Measurements from ENCODE around the gene HAGH.
"Not testable (repeated sequence)": the region's sequence is repeated elsewhere in the genome, so short reads cannot be mapped to it uniquely, and the experiment has no call there.

Gene HAGH

GRCh38 chr16:1810106-1810505 lies 16.5 kb downstream of the HAGH start:
- no peak for DNase-seq (ENCODE audit: low spot score)

- DNase-seq (ENCODE audit: low spot score): no peak
These were observed 17.3 kb downstream of the HAGH start for GRCh38 chr16:1809281-1809801.

- no peak for DNase-seq (ENCODE audit: low spot score)
These were observed 17.9 kb downstream of the HAGH start for GRCh38 chr16:1808691-1809090.

GRCh38 chr16:1807626-1808025 lies 19.0 kb downstream of the HAGH start:
- no peak for DNase-seq (ENCODE audit: low spot score)

GRCh38 chr16:1800701-1801100 lies 25.9 kb downstream of the HAGH start:
- DNase-seq (ENCODE audit: low spot score): no peak

- not testable (repeated sequence) for DNase-seq (ENCODE audit: low spot score)
These were observed 27.4 kb downstream of the HAGH start for GRCh38 chr16:1799263-1799662.

GRCh38 chr16:1794908-1795666 lies 31.5 kb downstream of the HAGH start:
- DNase-seq (ENCODE audit: low spot score): no peak

- DNase-seq (ENCODE audit: low spot score): no peak
These were observed 32.3 kb downstream of the HAGH start for GRCh38 chr16:1794221-1794871.

GRCh38 chr16:1793578-1794220 lies 32.9 kb downstream of the HAGH start, which contains the start of gene IGFALS:
Gene IGFALS, minus strand, starts transcription at chr16:1793705. Its CDS starts 53 bp downstream, at chr16:1793652.
- DNase-seq (ENCODE audit: low spot score): no peak

- no peak for DNase-seq (ENCODE audit: low spot score)
These were observed 33.6 kb downstream of the HAGH start for GRCh38 chr16:1792836-1793577.

GRCh38 chr16:1791943-1792812 lies 34.4 kb downstream of the HAGH start:
- DNase-seq (ENCODE audit: low spot score): no peak

GRCh38 chr16:1791256-1791942 lies 35.2 kb downstream of the HAGH start:
- no peak for DNase-seq (ENCODE audit: low spot score)

- DNase-seq (ENCODE audit: low spot score): no peak
These were observed 35.9 kb downstream of the HAGH start for GRCh38 chr16:1790611-1791255.

GRCh38 chr16:1790261-1790610 lies 36.4 kb downstream of the HAGH start:
- no peak for DNase-seq (ENCODE audit: low spot score)

- DNase-seq (ENCODE audit: low spot score): no peak
These were observed 37.0 kb downstream of the HAGH start for GRCh38 chr16:1789643-1790045.

GRCh38 chr16:1788708-1789100 lies 37.9 kb downstream of the HAGH start:
- DNase-seq (ENCODE audit: low spot score): no peak

- no peak for DNase-seq (ENCODE audit: low spot score)
These were observed 38.4 kb downstream of the HAGH start for GRCh38 chr16:1788095-1788707.

GRCh38 chr16:1787322-1788094 lies 39.1 kb downstream of the HAGH start:
- no peak for DNase-seq (ENCODE audit: low spot score)

- DNase-seq (ENCODE audit: low spot score): no peak
These were observed 39.6 kb downstream of the HAGH start for GRCh38 chr16:1787056-1787321.
